ENCODE data around the gene CEACAM4.

GRCh38 chr19:41587101-41587837 is 39.6 kb downstream of the CEACAM4 start:
- TF ChIP-seq POLR2A (IDR thresholded peaks at IDR 0.05; ENCODE audit: low read length) (no peak), GATA1 (IDR thresholded peaks at IDR 0.05; ENCODE audit: low read depth, low read length) (no peak)

Data from erythroblast (primary cell).